ENCODE results near the gene GLB1L2. TPM values are rescaled to one million over a fixed set of nuclear protein-coding genes. Genes with fewer than 3 reads are reported as not detected.

GLB1L2 gene
- total and polyA plus RNA-seq, 10 donors, result 0.29 to 1.5 (median 0.51) TPM; not detected in 1

GRCh38 chr11:134402910-134403309 is 71.1 kb downstream of the GLB1L2 start:
- Histone ChIP-seq H3K36me3 (no peaks in the 10 kb centered on the region), H3K27ac (no peak overlapping the region), H3K9me3 (no peaks in the 10 kb centered on the region), H3K27me3 (replicated peaks in 1 of 7) (peaks cover 0 to 68% (median 6%) of the 10 kb centered on the region in 7 donors), H3K4me1 (no peaks in the 10 kb centered on the region), H3K4me3 (no peak overlapping the region)
- TF ChIP-seq CTCF (IDR thresholded peaks at IDR 0.05 in 8 of 11, conservative IDR thresholded peaks at IDR 0.05 in 3 of 11) (no peak), POLR2AphosphoS5 (IDR thresholded peaks at IDR 0.05) (no peak), POLR2A (IDR thresholded peaks at IDR 0.05) (no peak)
- intact Hi-C loops (cut with DNase I; ENCODE audit: low total_unique reads), result no loop called here
- WGBS, 5 donors, result 85 to 91% (median 90%) methylated on average over 12 of the region's 12 CpGs
- DNase-seq, result no peak

GRCh38 chr11:134404575-134405341 is 73.0 kb downstream of the GLB1L2 start:
- 84 to 87% (median 85%) methylated on average over 30 of the region's 30 CpGs for WGBS, 5 donors
- no peak overlapping the region for H3K4me3 ChIP-seq
- peak; percentile 64 for DNase-seq
- H3K4me1 ChIP-seq, result no peaks in the 10 kb centered on the region
- intact Hi-C loops (cut with DNase I; ENCODE audit: low total_unique reads), result no loop called here
- no peaks in the 10 kb centered on the region for H3K36me3 ChIP-seq
- H3K27me3 ChIP-seq (replicated peaks in 1 of 7), result peaks cover 0 to 63% (median 13%) of the 10 kb centered on the region in 7 donors
- TF ChIP-seq POLR2A (IDR thresholded peaks at IDR 0.05) (no peak), POLR2AphosphoS5 (IDR thresholded peaks at IDR 0.05) (no peak), CTCF (IDR thresholded peaks at IDR 0.05 in 8 of 11, conservative IDR thresholded peaks at IDR 0.05 in 3 of 11) (no peak)
- no peak overlapping the region for H3K27ac ChIP-seq
- H3K9me3 ChIP-seq, result no peaks in the 10 kb centered on the region

DNA sequence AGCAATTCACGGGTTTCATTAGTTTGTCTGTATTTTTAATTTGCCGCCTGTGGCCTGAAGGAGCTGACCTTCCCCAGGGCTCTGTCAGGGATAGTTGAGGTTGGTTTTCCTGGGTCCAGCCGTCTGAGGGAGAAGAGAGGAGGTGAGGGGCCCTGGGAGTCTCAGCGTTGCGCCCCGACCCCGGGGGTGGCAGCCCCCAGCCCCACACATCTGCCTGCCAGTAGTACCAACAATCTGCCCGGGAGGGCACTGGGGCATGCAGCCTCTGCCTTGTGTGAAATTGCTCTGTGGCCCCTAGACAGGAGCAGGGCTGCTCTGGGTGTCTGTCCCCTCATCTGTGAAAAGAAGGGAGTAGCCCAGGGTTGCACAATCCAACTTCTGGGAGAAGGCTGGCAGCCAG is 73.6 kb downstream of the GLB1L2 start:
- Histone ChIP-seq H3K4me3 (no peak overlapping the region), H3K9me3 (no peaks in the 10 kb centered on the region), H3K27me3 (replicated peaks in 1 of 7) (peaks cover 0 to 64% (median 18%) of the 10 kb centered on the region in 7 donors), H3K4me1 (peaks cover 0 to under 1% (median 0%) of the 10 kb centered on the region in 6 donors), H3K27ac (no peak overlapping the region), H3K36me3 (no peaks in the 10 kb centered on the region)
- intact Hi-C loops (cut with DNase I; ENCODE audit: low total_unique reads), result no loop called here
- TF ChIP-seq POLR2A (IDR thresholded peaks at IDR 0.05) (no peak), POLR2AphosphoS5 (IDR thresholded peaks at IDR 0.05) (no peak), CTCF (IDR thresholded peaks at IDR 0.05 in 8 of 11, conservative IDR thresholded peaks at IDR 0.05 in 3 of 11) (no peak)
- 75 to 90% (median 83%) methylated on average over 2 to 8 of the region's 8 CpGs for WGBS, 5 donors
- no peak for DNase-seq

DNA sequence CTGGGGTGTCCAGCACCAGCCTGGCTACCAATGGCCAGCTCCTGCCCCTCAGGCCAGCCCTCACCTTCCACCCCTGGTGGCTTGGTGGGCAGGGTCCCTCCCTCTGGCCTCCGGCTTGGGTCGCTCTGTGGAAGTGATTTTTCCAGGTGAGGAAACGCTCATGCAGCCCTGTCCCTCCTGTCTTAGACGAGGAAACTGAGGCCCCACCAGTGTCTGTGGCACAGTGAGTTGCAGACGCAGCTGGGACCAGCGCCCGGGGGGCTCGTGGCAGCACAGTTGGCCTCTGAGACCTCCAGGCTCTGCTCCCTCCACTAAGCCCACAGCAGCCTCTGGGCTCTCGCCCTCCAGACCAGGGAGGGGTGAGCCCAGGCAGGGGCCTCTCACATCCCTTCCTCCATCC is 74.1 kb downstream of the GLB1L2 start:
- no peak for TF ChIP-seq POLR2AphosphoS5 (IDR thresholded peaks at IDR 0.05)
- no peak for TF ChIP-seq CTCF (IDR thresholded peaks at IDR 0.05 in 8 of 11, conservative IDR thresholded peaks at IDR 0.05 in 3 of 11)
- TF ChIP-seq POLR2A (IDR thresholded peaks at IDR 0.05), result no peak
- WGBS, 5 donors, result 74 to 87% (median 78%) methylated on average over 1 to 9 of the region's 9 CpGs; no CpG with 5 or more reads in 1 of the 5 donors
- Histone ChIP-seq H3K4me3 (no peak overlapping the region), H3K9me3 (no peaks in the 10 kb centered on the region), H3K36me3 (no peaks in the 10 kb centered on the region), H3K27me3 (replicated peaks in 1 of 7) (peaks cover 0 to 68% (median 22%) of the 10 kb centered on the region in 7 donors), H3K4me1 (peaks cover 0 to 5% (median 2%) of the 10 kb centered on the region in 6 donors), H3K27ac (no peak overlapping the region)
- intact Hi-C loops (cut with DNase I; ENCODE audit: low total_unique reads), result no loop called here
- peak; percentile 58 for DNase-seq

All from spleen (tissue), 11 donors.